Measurements from ENCODE around the gene CD300A.

CD300A gene

GRCh38 chr17:74466111-74466827 lies at the start of gene CD300A:
Gene CD300A, plus strand, starts transcription at chr17:74466634. Its CDS starts 70 bp downstream, at chr17:74466704.
- Histone ChIP-seq H3K9me3 (ENCODE audit: insufficient read depth, low read length) (no peaks in the 10 kb centered on the region), H3K9ac (ENCODE audit: low read length) (no peak within 1 kb of the TSS), H2AFZ (ENCODE audit: low read depth, low read length) (no peak within 1 kb of the TSS), H3K36me3 (replicated peaks; ENCODE audit: low read depth, low read length) (no peaks in the 10 kb centered on the region), H3K27me3 (ENCODE audit: low read depth, low read length) (peaks cover 7% of the 10 kb centered on the region; the same call in 1 of the 2 replicates), H4K20me1 (ENCODE audit: insufficient read depth, low read length) (no peaks in the 10 kb centered on the region), H3K27ac (ENCODE audit: low read length) (peak within 1 kb of the TSS; percentile 31; the same call in 1 of the 2 replicates), H3K79me2 (ENCODE audit: low read length) (no peaks in the 10 kb centered on the region), H3K4me3 (ENCODE audit: low read length) (peak within 1 kb of the TSS; percentile 58), H3K4me1 (ENCODE audit: low read length) (peaks cover 24% of the 10 kb centered on the region), H3K4me2 (ENCODE audit: low read length) (peak within 1 kb of the TSS; percentile 76)
- no peak for TF ChIP-seq EZH2phosphoT487 (IDR thresholded peaks at IDR 0.05; ENCODE audit: low read depth)
- TF ChIP-seq, protein P1, sequence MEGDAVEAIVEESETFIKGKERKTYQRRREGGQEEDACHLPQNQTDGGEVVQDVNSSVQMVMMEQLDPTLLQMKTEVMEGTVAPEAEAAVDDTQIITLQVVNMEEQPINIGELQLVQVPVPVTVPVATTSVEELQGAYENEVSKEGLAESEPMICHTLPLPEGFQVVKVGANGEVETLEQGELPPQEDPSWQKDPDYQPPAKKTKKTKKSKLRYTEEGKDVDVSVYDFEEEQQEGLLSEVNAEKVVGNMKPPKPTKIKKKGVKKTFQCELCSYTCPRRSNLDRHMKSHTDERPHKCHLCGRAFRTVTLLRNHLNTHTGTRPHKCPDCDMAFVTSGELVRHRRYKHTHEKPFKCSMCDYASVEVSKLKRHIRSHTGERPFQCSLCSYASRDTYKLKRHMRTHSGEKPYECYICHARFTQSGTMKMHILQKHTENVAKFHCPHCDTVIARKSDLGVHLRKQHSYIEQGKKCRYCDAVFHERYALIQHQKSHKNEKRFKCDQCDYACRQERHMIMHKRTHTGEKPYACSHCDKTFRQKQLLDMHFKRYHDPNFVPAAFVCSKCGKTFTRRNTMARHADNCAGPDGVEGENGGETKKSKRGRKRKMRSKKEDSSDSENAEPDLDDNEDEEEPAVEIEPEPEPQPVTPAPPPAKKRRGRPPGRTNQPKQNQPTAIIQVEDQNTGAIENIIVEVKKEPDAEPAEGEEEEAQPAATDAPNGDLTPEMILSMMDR (IDR thresholded peaks at IDR 0.05; ENCODE audit: low read depth, low read length) = no peak

DNA sequence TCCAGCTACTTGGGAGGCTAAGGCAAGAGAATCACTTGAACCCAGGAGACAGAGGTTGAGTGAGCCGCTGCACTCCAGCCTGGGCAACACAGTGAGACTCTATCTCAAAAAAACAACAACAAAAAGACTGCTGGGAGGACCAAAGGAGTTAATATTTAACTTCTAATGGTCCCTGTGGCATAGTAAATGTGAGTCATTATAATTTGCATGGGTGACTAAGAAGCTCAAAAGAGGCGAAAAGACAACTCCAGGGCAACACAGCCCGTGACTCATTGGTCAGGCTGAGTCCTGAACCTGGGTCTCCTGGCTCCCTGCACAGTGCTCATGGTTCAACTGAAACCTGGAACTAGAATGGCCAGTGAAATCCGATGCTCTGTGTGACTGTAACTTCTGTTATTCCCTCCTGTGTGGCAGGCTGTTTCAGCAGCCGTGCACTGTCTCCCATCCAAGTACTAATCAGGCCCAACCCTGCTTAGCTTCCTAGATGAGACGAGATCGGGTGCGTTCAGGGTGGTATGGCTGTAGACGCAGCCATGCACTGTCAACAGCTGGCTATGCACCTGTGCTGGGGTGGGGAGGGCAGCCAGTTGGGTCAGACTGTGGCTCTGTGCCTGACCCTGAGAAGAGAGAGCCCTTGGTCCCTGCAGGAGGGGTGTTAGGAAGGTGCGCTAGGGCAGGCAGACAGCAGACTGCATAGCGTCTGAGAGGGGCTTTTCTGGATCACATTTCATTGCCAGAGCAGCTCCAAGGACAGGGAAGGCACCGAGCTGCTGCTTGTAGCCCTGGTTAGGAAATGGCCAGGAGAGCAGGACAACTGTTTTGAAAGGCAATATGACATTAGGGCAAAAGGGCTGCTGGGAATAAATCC lies 49.0 kb upstream of the CD300A start:
- no peaks in the 10 kb centered on the region for H3K27me3 ChIP-seq (ENCODE audit: low read depth, low read length)
- no peaks in the 10 kb centered on the region for H3K36me3 ChIP-seq (replicated peaks; ENCODE audit: low read depth, low read length)
- no peaks in the 10 kb centered on the region for H3K9me3 ChIP-seq (ENCODE audit: insufficient read depth, low read length)
- no peak overlapping the region for H3K4me3 ChIP-seq (ENCODE audit: low read length)
- H2AFZ ChIP-seq (ENCODE audit: low read depth, low read length) = no peak overlapping the region
- no peak overlapping the region for H3K9ac ChIP-seq (ENCODE audit: low read length)
- H3K79me2 ChIP-seq (ENCODE audit: low read length) = no peaks in the 10 kb centered on the region
- no peaks in the 10 kb centered on the region for H4K20me1 ChIP-seq (ENCODE audit: insufficient read depth, low read length)
- peak overlapping the region; percentile 29 for H3K4me2 ChIP-seq (ENCODE audit: low read length)
- H3K27ac ChIP-seq (ENCODE audit: low read length) = no peak overlapping the region
- peaks cover 24% of the 10 kb centered on the region for H3K4me1 ChIP-seq (ENCODE audit: low read length)
- TF ChIP-seq EZH2phosphoT487 (IDR thresholded peaks at IDR 0.05; ENCODE audit: low read depth) = no peak
- TF ChIP-seq, protein P1 (IDR thresholded peaks at IDR 0.05; ENCODE audit: low read depth, low read length) = no peak

DNA sequence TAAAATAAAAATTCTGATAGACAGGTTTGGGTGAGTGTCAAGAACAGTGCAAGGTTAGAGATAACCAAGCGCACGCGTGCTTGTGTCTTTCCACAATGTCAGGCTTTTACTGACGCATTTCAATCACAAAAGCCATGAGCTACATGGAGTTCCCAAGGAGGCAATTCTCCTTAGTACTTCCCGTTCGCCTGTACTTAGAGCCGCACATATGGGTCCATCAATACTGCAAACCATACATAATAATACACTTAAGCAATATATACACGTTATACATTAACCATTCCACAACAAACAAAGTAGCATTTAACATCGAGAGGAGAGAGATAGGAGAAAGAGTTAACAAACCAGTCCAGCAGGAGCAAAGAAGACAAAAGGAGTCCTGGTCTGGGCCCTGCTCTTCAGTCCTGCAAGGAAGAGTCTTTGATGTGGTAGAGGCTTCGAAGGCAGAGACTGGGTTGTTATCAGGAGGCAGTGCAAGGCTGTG lies 46.5 kb upstream of the CD300A start:
- Histone ChIP-seq H2AFZ (ENCODE audit: low read depth, low read length) (no peak overlapping the region), H3K9ac (ENCODE audit: low read length) (no peak overlapping the region), H3K4me2 (ENCODE audit: low read length) (no peak overlapping the region), H3K4me3 (ENCODE audit: low read length) (no peak overlapping the region), H4K20me1 (ENCODE audit: insufficient read depth, low read length) (no peaks in the 10 kb centered on the region), H3K4me1 (ENCODE audit: low read length) (peaks cover 14% of the 10 kb centered on the region), H3K36me3 (replicated peaks; ENCODE audit: low read depth, low read length) (no peaks in the 10 kb centered on the region), H3K27me3 (ENCODE audit: low read depth, low read length) (no peaks in the 10 kb centered on the region), H3K9me3 (ENCODE audit: insufficient read depth, low read length) (no peaks in the 10 kb centered on the region), H3K27ac (ENCODE audit: low read length) (no peak overlapping the region), H3K79me2 (ENCODE audit: low read length) (no peaks in the 10 kb centered on the region)
- no peak for TF ChIP-seq EZH2phosphoT487 (IDR thresholded peaks at IDR 0.05; ENCODE audit: low read depth)
- TF ChIP-seq, protein P1 (IDR thresholded peaks at IDR 0.05; ENCODE audit: low read depth, low read length) = no peak

- no peak overlapping the region for H3K27ac ChIP-seq (ENCODE audit: low read length)
- no peaks in the 10 kb centered on the region for H3K4me1 ChIP-seq (ENCODE audit: low read length)
- H2AFZ ChIP-seq (ENCODE audit: low read depth, low read length) = no peak overlapping the region
- peaks cover 4% of the 10 kb centered on the region; the same call in 1 of the 2 replicates for H3K27me3 ChIP-seq (ENCODE audit: low read depth, low read length)
- no peak overlapping the region for H3K4me3 ChIP-seq (ENCODE audit: low read length)
- no peak overlapping the region for H3K9ac ChIP-seq (ENCODE audit: low read length)
- H3K79me2 ChIP-seq (ENCODE audit: low read length) = no peaks in the 10 kb centered on the region
- TF ChIP-seq, protein P1 (IDR thresholded peaks at IDR 0.05; ENCODE audit: low read depth, low read length) = no peak
- no peak for TF ChIP-seq EZH2phosphoT487 (IDR thresholded peaks at IDR 0.05; ENCODE audit: low read depth)
- no peaks in the 10 kb centered on the region for H3K9me3 ChIP-seq (ENCODE audit: insufficient read depth, low read length)
- H3K36me3 ChIP-seq (replicated peaks; ENCODE audit: low read depth, low read length) = no peaks in the 10 kb centered on the region
- no peaks in the 10 kb centered on the region for H4K20me1 ChIP-seq (ENCODE audit: insufficient read depth, low read length)
- H3K4me2 ChIP-seq (ENCODE audit: low read length) = no peak overlapping the region
These were observed 42.3 kb upstream of the CD300A start for GRCh38 chr17:74424117-74424516.
